GM19023 (cell line): ENCODE measurements around the gene OR56A3.
"Not testable (repeated sequence)": the region's sequence is repeated elsewhere in the genome, so short reads cannot be mapped to it uniquely, and the experiment has no call there.

Source experiments
- ATAC-seq: cut with Tn5 transposase; IDR thresholded peaks from one replicate; pipeline ENCODE4 v1.9.1; 2021; ENCODE audit warnings: mild to moderate bottlenecking, moderate library complexity; ENCODE audit not compliant: unreplicated experiment

OR56A3 gene, protein sequence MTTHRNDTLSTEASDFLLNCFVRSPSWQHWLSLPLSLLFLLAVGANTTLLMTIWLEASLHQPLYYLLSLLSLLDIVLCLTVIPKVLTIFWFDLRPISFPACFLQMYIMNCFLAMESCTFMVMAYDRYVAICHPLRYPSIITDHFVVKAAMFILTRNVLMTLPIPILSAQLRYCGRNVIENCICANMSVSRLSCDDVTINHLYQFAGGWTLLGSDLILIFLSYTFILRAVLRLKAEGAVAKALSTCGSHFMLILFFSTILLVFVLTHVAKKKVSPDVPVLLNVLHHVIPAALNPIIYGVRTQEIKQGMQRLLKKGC

DNA sequence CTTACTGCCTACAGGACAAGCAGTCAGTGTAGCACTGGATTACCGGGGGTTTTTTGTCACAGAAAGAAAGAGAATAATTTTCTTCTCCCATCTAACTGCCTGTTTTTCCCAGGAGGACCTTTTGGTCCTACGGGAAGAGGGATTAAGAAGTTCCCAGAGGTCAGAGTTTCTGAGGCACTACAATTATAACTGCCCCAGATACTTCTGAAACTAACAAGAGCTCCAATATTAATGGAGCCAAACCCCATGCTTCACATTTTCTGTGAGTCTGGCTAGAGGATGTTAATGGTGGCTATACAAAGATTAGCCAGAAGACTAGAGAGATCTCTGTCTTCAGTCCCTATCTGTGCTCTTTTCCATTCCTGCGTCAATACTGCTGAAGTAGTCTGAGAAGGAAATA lies at the start of gene OR56A3:
Gene OR56A3 (plus strand): TSS at position 301 of the 400 bp plus-strand sequence. CDS start 5,096 bp downstream, outside the sequence.
- ATAC-seq, result no peak

DNA sequence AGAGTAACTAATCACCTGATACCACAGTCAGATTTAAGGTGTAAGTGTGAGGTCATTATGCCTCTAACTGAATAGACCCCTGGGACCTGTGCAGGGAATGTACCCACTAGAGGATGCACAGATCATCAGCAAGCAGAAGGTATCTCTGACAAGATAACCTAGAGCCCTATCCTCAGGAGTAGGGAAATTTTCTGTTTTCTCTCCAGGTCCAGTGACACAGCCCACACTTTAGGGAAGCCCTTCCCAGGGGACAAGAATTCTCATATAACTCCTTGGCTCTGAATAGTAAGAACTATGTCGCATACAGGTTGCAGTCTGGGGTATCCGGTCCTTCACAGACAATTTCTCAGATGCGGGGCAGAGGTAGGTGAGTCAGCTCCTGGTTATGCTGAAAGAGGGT lies 49.1 kb upstream of the OR56A3 start, which contains the start of gene OR52E5:
Gene OR52E5 (plus strand): TSS at position 301 of the 400 bp plus-strand sequence. CDS start 7,569 bp downstream, outside the sequence.
- ATAC-seq, result no peak

DNA sequence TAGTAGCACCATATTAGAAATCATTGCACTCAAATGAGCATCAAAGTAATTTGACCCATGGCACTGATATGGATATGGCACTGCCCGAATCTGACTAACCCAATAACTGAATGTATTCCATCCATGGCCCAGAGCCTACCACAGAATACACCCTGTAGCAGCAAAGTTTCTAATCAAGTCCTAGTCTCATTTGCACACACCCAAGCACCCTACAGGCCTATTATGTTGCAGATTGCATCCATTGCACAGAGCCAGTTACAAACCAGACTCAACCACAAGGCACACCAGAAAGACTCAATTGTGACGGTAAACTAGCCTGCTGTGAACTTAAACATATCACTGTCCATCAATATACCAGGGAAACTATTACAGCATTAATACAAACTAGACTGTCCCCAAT lies 42.5 kb upstream of the OR56A3 start:
- ATAC-seq, result no peak

DNA sequence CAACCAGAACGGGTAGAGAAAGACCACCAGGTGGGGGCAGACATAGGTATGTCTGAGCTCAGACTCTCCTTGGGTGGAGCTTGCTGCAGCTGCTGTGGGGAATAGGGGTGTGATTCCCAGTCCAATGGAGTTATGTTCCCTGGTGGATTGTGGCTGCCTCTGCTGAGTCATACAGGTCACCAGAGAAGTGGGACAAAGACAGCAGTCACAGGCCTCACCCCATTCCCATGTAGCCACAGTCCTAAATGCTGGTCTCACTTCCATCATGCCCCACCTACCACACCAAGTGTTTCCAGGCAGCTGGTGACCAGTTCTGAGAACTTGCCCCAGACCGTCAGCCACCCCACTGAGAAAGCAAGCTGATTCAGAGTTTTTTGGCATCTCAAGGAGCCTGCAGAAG lies 31.5 kb upstream of the OR56A3 start:
- no peak for ATAC-seq

DNA sequence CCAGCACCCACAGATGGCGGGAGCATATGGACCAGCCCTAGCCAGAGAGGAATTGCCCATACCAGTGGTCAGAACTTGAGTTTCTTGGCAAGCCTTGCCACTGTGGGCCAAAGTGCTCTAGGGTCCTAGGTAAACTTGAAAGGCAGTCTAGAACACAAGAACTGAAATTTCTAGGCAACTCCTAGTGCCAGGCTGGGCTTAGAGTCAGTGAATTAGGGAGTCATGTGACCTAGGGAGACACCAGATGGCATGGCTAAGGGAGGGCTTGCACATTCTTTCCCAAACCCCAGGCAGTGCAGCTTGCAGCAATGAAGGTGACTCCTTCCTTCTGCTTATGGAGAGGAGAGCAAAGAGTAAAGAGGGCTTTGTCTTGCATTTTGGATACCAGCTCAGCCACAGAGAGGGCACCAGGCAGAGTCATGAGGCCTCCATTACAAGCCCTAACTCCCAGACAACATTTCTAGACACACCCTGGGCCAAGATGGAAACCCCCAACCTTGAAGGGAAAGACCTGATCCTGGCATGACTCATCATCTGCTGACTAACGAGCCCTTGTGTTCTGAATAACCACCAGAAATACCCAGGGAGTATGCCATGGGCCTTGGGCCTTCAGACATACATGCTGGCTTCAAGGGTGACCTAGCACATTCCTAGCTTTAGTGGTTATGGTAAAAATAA lies 19.2 kb upstream of the OR56A3 start:
- ATAC-seq, result peak; percentile 84

DNA sequence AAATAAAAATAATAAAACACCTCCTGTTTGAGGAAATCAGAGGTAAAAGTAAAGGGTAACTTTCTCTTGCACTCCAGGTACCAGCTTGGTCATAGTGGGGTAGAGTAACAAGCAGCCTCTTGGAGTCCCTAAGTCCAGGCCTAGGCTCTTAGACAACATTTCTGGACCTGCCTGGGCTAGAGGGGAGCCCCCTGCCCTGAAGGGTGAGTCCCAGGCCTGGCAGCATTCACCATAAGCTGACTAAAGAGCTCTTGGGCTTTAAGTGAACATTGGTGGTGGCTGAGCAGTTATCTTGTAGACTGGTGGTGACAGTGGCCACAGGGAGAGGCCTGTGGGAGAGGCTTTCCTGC lies 18.6 kb upstream of the OR56A3 start:
- peak; percentile 40 for ATAC-seq

DNA sequence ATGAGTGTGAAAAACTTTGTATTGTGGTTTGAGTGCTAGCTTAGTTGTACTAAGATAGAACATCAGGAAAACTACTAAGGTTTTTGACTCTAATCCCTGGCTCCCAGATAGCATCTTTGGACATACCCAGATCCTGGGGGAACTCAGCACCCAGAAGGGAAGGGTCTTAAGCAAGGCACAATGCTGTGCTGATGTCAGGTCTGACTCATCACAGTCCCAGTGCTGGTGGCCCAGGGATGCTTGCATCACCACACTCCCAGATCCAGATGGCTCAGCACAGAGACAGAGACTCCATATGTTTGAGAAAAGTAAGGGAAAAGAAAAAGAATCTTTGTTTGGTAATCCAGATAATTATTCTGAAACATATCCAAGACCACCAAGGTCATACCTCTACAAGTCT lies 18.3 kb upstream of the OR56A3 start:
- no peak for ATAC-seq

DNA sequence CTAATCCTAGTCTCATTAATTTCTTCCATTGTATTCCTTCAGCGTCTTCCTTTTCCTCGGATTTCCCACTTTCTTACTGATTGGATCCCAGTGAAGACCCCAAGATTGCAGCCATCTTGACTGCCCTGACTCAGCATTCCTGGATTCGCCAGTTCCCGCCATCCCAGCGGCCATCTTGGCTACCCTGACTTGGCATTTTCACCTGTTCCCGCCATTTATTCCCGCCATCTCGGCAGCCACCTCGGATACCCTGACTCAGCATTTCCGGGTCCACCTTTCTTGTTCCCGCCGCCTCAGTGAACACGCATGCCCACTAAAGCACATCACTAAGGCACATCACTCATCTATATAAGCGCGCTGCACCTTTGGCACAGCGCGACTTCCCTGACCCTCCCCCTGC lies 13.8 kb upstream of the OR56A3 start:
- no peak for ATAC-seq

DNA sequence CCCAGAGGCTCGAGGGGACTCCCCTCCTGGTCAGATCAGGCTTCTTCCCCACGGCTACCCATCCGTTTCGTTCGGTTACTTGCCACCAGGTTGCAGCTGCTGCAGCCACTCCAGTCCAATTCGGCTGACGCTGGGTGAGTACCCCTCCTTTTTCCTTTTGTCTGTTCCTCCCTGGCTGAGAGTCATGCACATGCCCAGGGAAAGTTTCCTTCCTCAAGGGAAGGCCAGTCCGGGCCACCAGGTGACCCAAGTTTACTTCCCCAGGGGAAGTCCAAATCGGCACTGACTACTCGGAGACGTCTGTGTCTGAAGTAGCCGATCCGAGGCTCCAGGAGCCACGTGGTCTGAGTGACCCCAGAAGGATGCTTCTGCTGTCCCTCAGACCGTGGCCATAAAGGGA lies 13.2 kb upstream of the OR56A3 start:
- ATAC-seq, result no peak

DNA sequence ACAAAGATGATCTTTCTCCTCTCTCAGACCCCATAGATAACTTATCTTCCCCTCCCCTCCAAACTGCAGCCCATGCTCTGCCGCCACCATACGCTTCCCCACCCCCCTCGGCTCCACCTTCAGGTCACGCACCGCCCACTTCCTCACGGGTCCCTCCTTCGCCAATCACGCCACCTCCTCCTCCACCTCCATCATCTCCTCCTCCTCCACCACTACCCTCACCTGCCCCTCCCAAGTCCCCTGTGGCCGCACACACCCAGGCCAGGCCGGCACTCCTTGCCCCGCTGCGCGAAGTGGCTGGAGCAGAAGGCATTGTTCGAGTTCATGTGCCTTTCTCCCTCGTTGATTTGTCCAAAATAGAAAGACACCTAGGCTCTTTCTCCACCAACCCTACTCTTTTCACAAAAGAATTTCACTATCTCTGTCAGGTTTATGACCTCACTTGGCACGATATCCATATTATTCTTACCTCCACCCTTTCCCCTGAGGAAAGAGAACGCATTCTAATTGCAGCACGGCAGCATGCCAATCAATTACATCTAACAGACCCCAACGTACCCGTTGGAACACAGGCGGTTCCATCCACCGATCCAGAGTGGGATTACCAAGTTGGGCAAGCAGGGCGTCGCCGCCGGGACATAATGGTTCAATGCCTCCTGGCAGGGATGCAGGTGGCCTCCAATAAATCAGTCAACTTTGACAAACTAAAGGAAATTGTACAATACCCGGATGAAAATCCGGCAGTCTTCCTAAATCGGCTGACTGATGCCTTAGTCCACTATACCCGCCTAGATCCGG lies 12.3 kb upstream of the OR56A3 start:
- no peak for ATAC-seq

DNA sequence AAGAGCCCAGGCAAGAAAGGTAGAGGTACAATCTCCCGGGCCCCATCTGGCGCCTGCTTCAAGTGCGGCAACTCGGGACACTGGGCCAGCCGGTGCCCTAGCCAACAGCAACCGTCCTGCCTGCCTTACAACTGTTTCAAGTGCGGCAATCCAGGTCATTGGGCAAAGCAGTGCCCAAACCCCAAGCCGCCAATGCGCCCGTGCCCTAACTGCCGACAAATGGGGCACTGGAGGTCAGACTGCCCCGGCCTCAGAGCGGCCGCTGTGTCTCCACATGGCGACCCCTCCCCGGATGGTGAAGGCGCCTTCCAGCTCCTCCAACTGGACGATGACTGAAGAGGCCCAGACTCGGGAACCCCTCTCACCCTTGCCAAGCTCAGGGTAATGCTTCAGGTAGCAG lies 11.4 kb upstream of the OR56A3 start:
- ATAC-seq, result no peak

DNA sequence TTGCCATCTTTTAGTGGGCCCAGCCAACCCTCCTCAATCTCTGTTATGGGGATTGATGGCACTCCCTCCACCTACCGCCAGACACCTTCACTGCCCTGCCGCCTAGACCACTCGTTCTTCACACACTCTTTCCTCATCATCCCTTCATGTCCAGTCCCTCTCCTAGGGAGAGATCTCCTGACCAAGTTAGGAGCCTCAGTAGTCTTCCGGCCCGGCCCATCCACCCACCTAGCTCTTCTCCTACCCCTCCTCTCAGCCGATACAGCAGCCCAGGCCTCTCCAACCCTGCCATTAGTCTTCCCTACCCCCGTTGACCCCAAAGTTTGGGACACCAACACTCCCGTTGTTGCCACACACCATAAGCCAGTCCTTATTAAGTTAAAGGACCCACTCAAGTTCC lies 11.0 kb upstream of the OR56A3 start:
- no peak for ATAC-seq

DNA sequence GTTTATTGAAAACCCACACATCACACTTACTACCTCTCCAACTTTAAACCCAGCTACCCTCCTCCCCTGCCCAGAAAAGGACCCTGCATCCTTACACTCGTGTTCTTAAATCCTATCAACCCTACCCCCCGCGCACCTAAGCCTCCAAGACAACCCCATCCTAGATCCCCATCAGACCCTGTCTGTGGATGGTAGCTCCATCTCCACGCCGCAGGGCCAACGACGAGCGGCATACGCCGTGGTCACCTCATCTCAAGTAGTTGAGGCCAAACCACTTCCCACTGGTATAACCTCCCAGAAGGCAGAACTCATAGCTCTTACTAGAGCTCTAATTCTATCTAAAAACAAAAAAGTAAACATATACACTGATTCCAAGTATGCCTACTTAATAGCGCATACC lies 9.4 kb upstream of the OR56A3 start:
- ATAC-seq, result no peak

DNA sequence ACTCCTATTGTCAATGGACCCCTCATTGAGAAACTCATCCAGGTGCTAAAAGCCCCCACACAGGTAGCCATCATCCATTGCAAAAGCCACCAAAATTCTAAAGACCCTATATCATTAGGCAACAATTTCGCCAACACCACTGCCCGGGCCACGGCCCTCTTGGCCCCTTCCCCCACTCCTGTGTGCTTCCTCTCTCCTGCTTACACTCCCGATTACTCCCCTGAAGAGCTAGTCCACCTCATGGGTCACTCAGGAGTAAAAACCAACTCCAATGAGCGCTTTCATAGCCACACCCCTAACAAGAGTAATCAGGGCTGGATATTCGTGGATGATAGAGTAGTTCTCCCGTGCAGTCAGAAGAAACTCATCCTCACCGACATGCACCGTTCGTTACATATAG lies 8.9 kb upstream of the OR56A3 start:
- ATAC-seq, result no peak

DNA sequence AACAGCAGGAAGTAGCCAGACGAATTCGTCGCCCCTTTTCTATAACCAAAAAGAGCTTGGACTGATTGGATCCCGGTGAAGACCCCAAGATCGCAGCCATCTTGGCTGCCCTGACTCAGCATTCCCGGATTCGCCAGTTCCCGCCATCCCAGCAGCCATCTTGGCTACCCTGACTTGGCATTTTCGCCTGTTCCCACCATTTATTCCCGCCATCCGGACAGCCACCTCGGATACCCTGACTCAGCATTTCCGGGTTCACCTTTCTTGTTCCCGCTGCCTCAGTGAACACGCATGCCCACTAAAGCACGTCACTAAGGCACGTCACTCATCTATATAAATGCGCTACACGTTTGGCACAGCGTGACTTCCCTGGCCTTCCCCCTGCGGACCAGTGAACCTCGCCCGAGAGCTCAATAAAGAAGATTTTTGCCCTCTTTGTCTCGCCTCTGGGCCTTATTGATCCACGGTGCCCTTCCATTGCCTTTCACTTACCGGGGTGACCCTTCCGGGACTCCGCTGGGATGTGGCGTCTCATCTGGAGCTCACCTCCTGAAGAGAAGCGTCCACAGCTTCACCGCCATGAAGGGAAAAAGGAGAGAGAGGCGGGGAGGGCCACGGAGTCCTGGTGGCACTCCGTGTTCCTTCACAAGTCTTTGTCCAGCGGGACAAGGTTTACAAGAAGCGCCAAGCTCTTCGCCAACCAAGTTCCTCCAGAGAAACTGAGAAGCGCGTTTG lies 4.0 kb upstream of the OR56A3 start:
- no peak for ATAC-seq

DNA sequence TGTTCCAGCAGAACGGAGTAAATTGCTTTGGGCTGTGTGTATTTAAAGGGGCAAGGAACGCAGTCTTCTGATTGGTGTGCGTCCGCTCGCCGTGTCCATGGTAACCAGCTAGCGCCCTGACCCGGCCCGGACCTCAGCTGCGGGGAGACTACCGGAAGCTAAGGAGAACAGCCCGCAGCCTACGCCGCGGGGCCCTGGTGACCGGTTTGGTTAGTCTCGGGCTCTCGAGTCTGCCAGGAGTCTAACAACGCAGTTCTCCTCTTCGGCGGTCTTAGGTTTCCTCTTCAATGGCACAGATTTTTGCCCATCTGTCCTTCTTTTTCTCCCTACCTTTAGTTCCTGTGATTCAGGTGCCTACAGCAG lies 3.5 kb upstream of the OR56A3 start:
- no peak for ATAC-seq

DNA sequence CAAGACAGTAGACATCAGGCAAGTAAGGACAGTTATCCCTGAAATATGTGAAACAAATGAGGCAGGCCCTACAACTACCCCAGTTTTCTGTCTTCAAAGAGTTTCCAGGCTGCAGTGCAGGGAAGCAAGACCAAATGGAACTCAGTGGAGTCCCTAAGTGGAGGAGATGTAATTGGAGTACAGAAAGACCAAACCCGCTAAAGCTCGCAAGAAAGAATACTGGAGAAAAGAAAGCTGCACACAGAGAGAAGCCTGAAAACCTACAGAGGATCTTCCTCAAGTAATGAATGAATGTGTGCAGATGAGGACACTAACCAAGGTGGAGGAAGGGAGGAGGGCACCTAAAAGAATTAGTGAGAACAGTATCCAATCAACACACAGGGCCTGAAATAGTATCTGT lies 1.3 kb upstream of the OR56A3 start:
- no peak for ATAC-seq

DNA sequence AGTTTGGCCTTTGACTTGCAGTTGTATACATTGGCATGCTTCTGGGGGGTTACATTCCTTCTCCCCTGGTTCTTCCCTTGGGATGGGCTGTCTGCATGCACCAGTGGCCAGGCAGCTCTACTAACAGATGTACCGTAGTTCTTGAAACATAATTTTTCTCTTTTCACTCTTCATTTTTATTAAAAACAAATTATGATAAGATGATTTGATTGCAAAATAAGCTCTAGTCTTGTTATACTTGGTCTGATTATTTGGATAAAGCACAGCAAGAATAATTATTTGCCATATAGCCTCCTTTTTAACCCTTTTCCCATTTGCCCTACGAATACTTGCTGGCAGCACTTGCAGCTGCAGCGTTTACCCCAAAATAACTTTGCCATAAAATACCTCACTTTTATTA lies 13.5 kb downstream of the OR56A3 start:
- ATAC-seq, result no peak

DNA sequence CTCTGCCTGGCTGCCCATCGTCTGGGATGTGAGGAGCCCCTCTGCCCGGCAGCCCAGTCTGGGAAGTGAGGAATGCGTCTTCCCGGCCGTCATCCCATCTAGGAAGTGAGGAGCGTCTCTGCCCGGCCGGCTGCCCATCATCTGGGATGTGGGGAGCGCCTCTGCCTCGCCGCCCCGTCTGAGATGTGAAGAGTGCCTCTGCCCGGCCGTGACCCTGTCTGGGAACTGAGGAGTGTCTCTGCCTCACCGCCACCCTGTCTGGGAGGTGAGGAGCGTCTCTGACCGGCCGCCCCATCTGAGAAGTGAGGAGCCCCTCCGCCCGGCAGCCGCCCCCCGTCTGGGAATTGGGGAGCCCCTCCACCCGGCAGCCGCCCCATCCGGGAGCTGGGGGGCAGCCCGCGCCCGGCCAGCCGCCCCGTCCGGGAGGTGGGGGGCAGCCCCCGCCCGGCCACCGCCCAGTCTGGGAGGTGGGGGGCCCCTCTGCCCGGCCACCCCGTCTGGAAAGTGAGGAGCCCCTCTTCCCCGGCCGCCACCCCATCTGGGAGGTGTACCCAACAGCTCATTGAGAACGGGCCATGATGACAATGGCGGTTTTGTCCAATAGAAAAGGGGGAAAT lies 18.8 kb downstream of the OR56A3 start:
- ATAC-seq, result not testable (repeated sequence)

DNA sequence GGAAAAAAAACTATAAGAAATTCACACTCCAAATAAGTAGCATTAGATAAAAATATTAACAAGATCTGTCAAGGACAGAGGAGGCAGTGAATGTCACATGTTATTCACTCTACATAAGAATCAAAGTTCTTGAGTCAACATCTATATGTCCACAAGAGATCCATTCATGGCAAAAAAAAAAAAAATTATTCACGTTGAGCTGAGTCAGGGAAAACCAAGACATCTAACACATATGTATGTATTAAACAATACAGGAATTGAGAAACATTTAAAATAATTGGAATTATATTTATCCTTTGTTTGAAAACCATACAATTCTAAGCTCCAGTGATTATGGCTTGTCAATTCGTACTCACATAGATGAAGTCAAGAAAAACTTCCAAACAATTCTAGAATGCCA lies 24.9 kb downstream of the OR56A3 start:
- ATAC-seq, result no peak

DNA sequence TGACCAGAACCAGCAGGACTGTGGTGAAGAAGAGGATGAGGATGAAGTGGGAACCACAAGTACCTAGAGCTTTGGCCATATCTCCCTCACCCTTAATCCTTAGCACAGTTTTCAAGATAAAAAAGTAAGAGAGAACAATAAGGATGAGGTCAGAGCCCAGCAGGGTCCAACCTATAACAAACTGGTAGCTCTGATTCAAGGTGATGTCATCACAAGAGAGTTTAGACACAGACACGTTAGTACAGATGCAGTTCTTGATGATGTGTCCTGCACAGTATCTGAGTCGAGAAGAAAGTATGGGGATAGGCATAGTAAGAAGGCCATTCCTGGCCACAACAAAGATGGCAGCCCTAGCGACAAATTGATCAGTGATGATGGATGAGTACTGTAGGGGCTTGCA lies 25.7 kb downstream of the OR56A3 start:
- ATAC-seq, result no peak
